ENCODE results near the gene APOBEC3G.

APOBEC3G gene

DNA sequence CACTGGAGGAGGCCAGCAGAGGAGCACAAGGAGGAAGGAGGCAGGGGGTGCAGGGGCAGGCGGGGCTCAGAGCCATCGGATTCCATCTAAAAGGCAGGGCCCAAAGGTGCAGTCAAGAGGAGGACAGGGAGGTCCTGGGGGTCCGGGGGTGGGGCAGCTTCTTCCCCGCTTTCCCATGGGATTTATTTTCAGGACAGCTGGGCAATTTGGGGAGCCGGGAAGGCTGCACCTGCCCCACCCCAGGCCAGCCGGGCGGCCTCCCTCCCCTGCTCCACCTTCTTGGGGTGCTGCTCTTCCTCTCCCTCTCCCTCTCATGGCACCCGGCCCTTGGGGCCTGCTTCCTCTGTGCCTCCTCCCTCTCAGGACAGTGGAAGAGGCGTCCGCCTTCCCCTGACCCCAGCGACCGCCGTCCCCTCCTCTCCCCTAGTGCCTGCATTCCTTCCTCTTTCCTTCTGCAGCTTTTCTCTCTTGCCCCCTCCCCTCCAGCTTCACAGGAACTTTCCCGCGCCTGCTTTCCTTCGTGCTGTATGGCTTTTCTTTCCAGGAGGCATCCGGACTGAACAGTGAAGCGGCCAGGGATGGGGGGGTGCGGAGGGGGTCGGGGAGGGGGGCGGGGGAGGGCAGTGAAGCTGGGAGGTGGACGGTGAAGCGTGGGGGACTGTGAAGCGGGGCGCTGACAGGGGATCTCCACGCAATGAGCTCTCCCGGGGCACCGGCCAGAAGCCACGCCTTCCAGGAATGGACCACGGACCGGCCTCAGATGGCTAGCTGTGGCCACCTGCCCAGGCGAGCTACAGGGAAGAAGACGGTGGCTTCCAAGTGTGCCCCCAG lies 46.9 kb downstream of the APOBEC3G start:
- Histone ChIP-seq H3K9ac (ENCODE audit: low read depth, low read length) (no peak overlapping the region), H3K36me3 (ENCODE audit: insufficient read depth, low read length) (no peaks in the 10 kb centered on the region), H4K20me1 (ENCODE audit: insufficient read depth, low read length) (no peaks in the 10 kb centered on the region; the same call in 1 of the 2 replicates), H3K27ac (ENCODE audit: low read length) (no peak overlapping the region), H3K4me3 (ENCODE audit: low read depth in 1 of 2, low read length in 2 of 2) (no peak overlapping the region), H3K27me3 (ENCODE audit: insufficient read depth, low read length, poor library complexity) (no peaks in the 10 kb centered on the region), H3K4me2 (ENCODE audit: insufficient read depth, low read length) (no peak overlapping the region), H3K9me3 (ENCODE audit: insufficient read depth, low read length, severe bottlenecking) (no peaks in the 10 kb centered on the region), H3K4me1 (ENCODE audit: insufficient read depth, low read length) (no peaks in the 10 kb centered on the region), H3K79me2 (ENCODE audit: insufficient read depth, low read length) (no peaks in the 10 kb centered on the region), H2AFZ (ENCODE audit: low read depth, low read length) (no peak overlapping the region)
- DNase-seq (no peak), ATAC-seq (ENCODE audit: insufficient read depth, low read depth) (no peak)
- TF ChIP-seq EZH2 (IDR thresholded peaks at IDR 0.05; ENCODE audit: borderline replicate concordance, low read depth, low read length, severe bottlenecking): no peak
- TF ChIP-seq CTCF (IDR thresholded peaks at IDR 0.05; ENCODE audit: borderline replicate concordance, extremely low read depth, low read length, poor library complexity, severe bottlenecking): no peak

GRCh38 chr22:39125622-39126021 lies 48.5 kb downstream of the APOBEC3G start:
- Histone ChIP-seq H3K4me1 (ENCODE audit: insufficient read depth, low read length) (no peaks in the 10 kb centered on the region), H2AFZ (ENCODE audit: low read depth, low read length) (no peak overlapping the region), H3K79me2 (ENCODE audit: insufficient read depth, low read length) (no peaks in the 10 kb centered on the region), H3K9ac (ENCODE audit: low read depth, low read length) (no peak overlapping the region), H3K27me3 (ENCODE audit: insufficient read depth, low read length, poor library complexity) (no peaks in the 10 kb centered on the region), H3K4me3 (ENCODE audit: low read depth in 1 of 2, low read length in 2 of 2) (no peak overlapping the region), H4K20me1 (ENCODE audit: insufficient read depth, low read length) (no peaks in the 10 kb centered on the region; the same call in 1 of the 2 replicates), H3K36me3 (ENCODE audit: insufficient read depth, low read length) (no peaks in the 10 kb centered on the region), H3K27ac (ENCODE audit: low read length) (no peak overlapping the region), H3K9me3 (ENCODE audit: insufficient read depth, low read length, severe bottlenecking) (no peaks in the 10 kb centered on the region), H3K4me2 (ENCODE audit: insufficient read depth, low read length) (no peak overlapping the region)
- no peak for TF ChIP-seq EZH2 (IDR thresholded peaks at IDR 0.05; ENCODE audit: borderline replicate concordance, low read depth, low read length, severe bottlenecking)
- no peak for TF ChIP-seq CTCF (IDR thresholded peaks at IDR 0.05; ENCODE audit: borderline replicate concordance, extremely low read depth, low read length, poor library complexity, severe bottlenecking)
- ATAC-seq (ENCODE audit: insufficient read depth, low read depth): no peak
- no peak for DNase-seq

GRCh38 chr22:39128508-39128907 lies 51.4 kb downstream of the APOBEC3G start:
- peaks cover 5% of the 10 kb centered on the region for H4K20me1 ChIP-seq (ENCODE audit: insufficient read depth, low read length)
- no peak overlapping the region for H2AFZ ChIP-seq (ENCODE audit: low read depth, low read length)
- no peaks in the 10 kb centered on the region for H3K4me1 ChIP-seq (ENCODE audit: insufficient read depth, low read length)
- no peaks in the 10 kb centered on the region for H3K27me3 ChIP-seq (ENCODE audit: insufficient read depth, low read length, poor library complexity)
- H3K36me3 ChIP-seq (ENCODE audit: insufficient read depth, low read length): no peaks in the 10 kb centered on the region
- ATAC-seq (ENCODE audit: insufficient read depth, low read depth) (no peak), DNase-seq (no peak)
- no peak overlapping the region for H3K4me2 ChIP-seq (ENCODE audit: insufficient read depth, low read length)
- H3K79me2 ChIP-seq (ENCODE audit: insufficient read depth, low read length): no peaks in the 10 kb centered on the region
- TF ChIP-seq CTCF (IDR thresholded peaks at IDR 0.05; ENCODE audit: borderline replicate concordance, extremely low read depth, low read length, poor library complexity, severe bottlenecking) (no peak), EZH2 (IDR thresholded peaks at IDR 0.05; ENCODE audit: borderline replicate concordance, low read depth, low read length, severe bottlenecking) (no peak)
- no peaks in the 10 kb centered on the region for H3K9me3 ChIP-seq (ENCODE audit: insufficient read depth, low read length, severe bottlenecking)
- H3K4me3 ChIP-seq (ENCODE audit: low read depth in 1 of 2, low read length in 2 of 2): no peak overlapping the region
- no peak overlapping the region for H3K27ac ChIP-seq (ENCODE audit: low read length)
- no peak overlapping the region for H3K9ac ChIP-seq (ENCODE audit: low read depth, low read length)
